Testis (tissue), 3 donors: ENCODE results near the gene SLC22A23. TPM values are rescaled to one million over a fixed set of nuclear protein-coding genes. Genes with fewer than 3 reads are reported as not detected.

Experiments used
- DNase-seq: peaks from one replicate; pipeline ENCODE4 v3.0.0-alpha.2; 2019
- H3K27ac ChIP-seq, 2 donors: fragments of 200-600 bp; sonication (generic); one replicate each; pipeline ENCODE4 v1.5.1; 2019
- H3K27me3 ChIP-seq: fragments of 200-600 bp; sonication (generic); one replicate; pipeline ENCODE4 v1.5.1; 2019
- H3K36me3 ChIP-seq: fragments of 200-600 bp; sonication (generic); one replicate; pipeline ENCODE4 v1.5.1; 2017; ENCODE audit warnings: low read depth; ENCODE audit errors: missing control alignments
- H3K4me1 ChIP-seq: fragments of 200-600 bp; sonication (generic); one replicate; pipeline ENCODE4 v1.5.1; 2019
- H3K4me3 ChIP-seq, 2 donors: fragments of 200-600 bp; sonication (generic); one replicate each; pipeline ENCODE4 v1.5.1; 2017 to 2019
- H3K9me3 ChIP-seq: fragments of 200-600 bp; sonication (generic); one replicate; pipeline ENCODE4 v1.5.1; 2017
- CTCF ChIP-seq, 3 experiments: fragments of 450-650 bp in 2 of 3; fragments of 200-600 bp in 1 of 3; sonication (generic) in 1 of 3; IDR thresholded peaks; one replicate each; pipeline ENCODE4 v1.5.1; 2016 to 2019; ENCODE audit warnings: antibody characterized with exemption in 3 of 3, mild to moderate bottlenecking in 2 of 3, moderate library complexity in 1 of 3
- POLR2A ChIP-seq: fragments of 450-650 bp; IDR thresholded peaks from one replicate; pipeline ENCODE4 v1.6.1; 2017; ENCODE audit warnings: antibody characterized with exemption, mild to moderate bottlenecking, moderate library complexity
- WGBS, 2 donors: methylation state at CpG; one replicate each; pipeline ENCODE4 v1.1.5; 2018; 5-methylcytosine and 5-hydroxymethylcytosine counted together
- intact Hi-C: fragments of 100-400 bp; cut with DNase I; formaldehyde crosslinking; loops from one replicate; pipeline ENCODE4 v1.15.1; 2023; ENCODE audit warnings: low total_unique reads
- polyA plus RNA-seq: library from polyadenylated mRNA; stranded (reverse); fragments of 350-450 nt; fragmentation: Illumina TruSeq; extraction: RNeasy Lipid Tissue Mini Kit (QIAGEN cat#74804); gene quantifications from one replicate; pipeline ENCODE4 v1.2.3, GENCODE V29; 2014; ENCODE audit warnings: low read depth, low replicate concordance; ENCODE audit not compliant: insufficient read depth
- total RNA-seq, 2 donors: library from RNA; depleted of rRNA; stranded (reverse); fragments of >200 nt; gene quantifications; one replicate each; pipeline ENCODE4 v1.2.3, GENCODE V29; 2016

SLC22A23 gene
- total and polyA plus RNA-seq, 3 donors from 2014 or later, result 9.0 to 20.9 (median 14.9) TPM

GRCh38 chr6:3229566-3230178, 227.2 kb downstream of the SLC22A23 start:
- Histone ChIP-seq H3K27ac (no peak overlapping the region), H3K36me3 (no peaks in the 10 kb centered on the region), H3K4me1 (peaks cover 29% of the 10 kb centered on the region), H3K4me3 (no peak overlapping the region), H3K9me3 (no peaks in the 10 kb centered on the region), H3K27me3 (no peaks in the 10 kb centered on the region)
- TF ChIP-seq CTCF (IDR thresholded peaks at IDR 0.05) (no peak), POLR2A (no peak)
- intact Hi-C loops, result no loop called here
- WGBS, 2 donors, result 4 to 17% methylated on average over 7 to 23 of the region's 28 CpGs
- DNase-seq, result no peak

GRCh38 chr6:3228771-3229565, 227.9 kb downstream of the SLC22A23 start:
- TF ChIP-seq CTCF (IDR thresholded peaks at IDR 0.05), result no peak
- TF ChIP-seq POLR2A, result no peak
- DNase-seq, result no peak
- H3K27me3 ChIP-seq, result no peaks in the 10 kb centered on the region
- H3K27ac ChIP-seq, result no peak overlapping the region
- 4 to 5% methylated on average over 36 to 62 of the region's 62 CpGs for WGBS, 2 donors
- intact Hi-C loops, result no loop called here
- peaks cover 29% of the 10 kb centered on the region for H3K4me1 ChIP-seq
- no peaks in the 10 kb centered on the region for H3K9me3 ChIP-seq
- no peak overlapping the region for H3K4me3 ChIP-seq
- no peaks in the 10 kb centered on the region for H3K36me3 ChIP-seq

GRCh38 chr6:3228046-3228671, 228.7 kb downstream of the SLC22A23 start:
- no peaks in the 10 kb centered on the region for H3K27me3 ChIP-seq
- no peaks in the 10 kb centered on the region for H3K9me3 ChIP-seq
- intact Hi-C loops, result no loop called here
- H3K27ac ChIP-seq, result no peak overlapping the region
- no peak for TF ChIP-seq CTCF (IDR thresholded peaks at IDR 0.05)
- TF ChIP-seq POLR2A, result no peak
- WGBS, 2 donors, result 0 to 3% methylated on average over 10 to 38 of the region's 38 CpGs
- H3K4me3 ChIP-seq, result no peak overlapping the region
- no peak for DNase-seq
- H3K4me1 ChIP-seq, result peaks cover 29% of the 10 kb centered on the region
- no peaks in the 10 kb centered on the region for H3K36me3 ChIP-seq

GRCh38 chr6:3227363-3228045, 229.3 kb downstream of the SLC22A23 start, which contains the start of gene TUBB2B:
Gene TUBB2B (minus strand): TSS chr6:3227653. CDS start chr6:3227543, 110 bp downstream.
- H3K36me3 ChIP-seq, result no peaks in the 10 kb centered on the region
- H3K27ac ChIP-seq, result no peak within 1 kb of the TSS
- H3K4me1 ChIP-seq, result peaks cover 29% of the 10 kb centered on the region
- DNase-seq, result no peak
- intact Hi-C loops, result no loop called here
- 1% methylated on average over 15 to 63 of the region's 66 CpGs for WGBS, 2 donors
- no peaks in the 10 kb centered on the region for H3K9me3 ChIP-seq
- H3K4me3 ChIP-seq, result peak within 1 kb of the TSS in 1 of 2 donors; percentile 15
- H3K27me3 ChIP-seq, result no peaks in the 10 kb centered on the region
- TF ChIP-seq POLR2A, result no peak
